DND-41 (cell line): ENCODE data around the gene ITGAV.

Experiments
- CTCF ChIP-seq: IDR thresholded peaks from 2 replicates; pipeline ENCODE4 v1.5.1; 2012; ENCODE audit warnings: borderline replicate concordance, low read length, moderate library complexity, mild to moderate bottlenecking; ENCODE audit not compliant: poor library complexity, severe bottlenecking; ENCODE audit errors: extremely low read depth
- EZH2 ChIP-seq: IDR thresholded peaks from 3 replicates; pipeline ENCODE4 v1.6.1; 2012; ENCODE audit warnings: borderline replicate concordance, low read depth, mild to moderate bottlenecking, moderate library complexity, low read length, inconsistent platforms; ENCODE audit not compliant: severe bottlenecking

- TF ChIP-seq EZH2 (no peak), CTCF (no peak)
Observed at GRCh38 chr2:186691231-186691630, 101.4 kb downstream of the ITGAV start.
